ENCODE results near the gene HOXA4. TPM values are rescaled to one million over a fixed set of nuclear protein-coding genes. Genes with fewer than 3 reads are reported as not detected.
A peak's percentile ranks its signal among the peaks of the same experiment; 100 is the strongest.

HOXA4 gene
- polyA plus RNA-seq, 3 donors, result 0.48 TPM; not detected in 2

- Histone ChIP-seq H3K4me3 (replicated peaks in 1 of 3; ENCODE audit: low read depth in 2 of 3, low read length in 3 of 3) (peak overlapping the region in 1 of 3 experiments; percentile 38), H3K27ac (ENCODE audit: low read depth in 1 of 2, low read length in 2 of 2) (no peak overlapping the region), H3K79me2 (ENCODE audit: insufficient read depth, low read length) (no peaks in the 10 kb centered on the region), H3K4me2 (replicated peaks; ENCODE audit: extremely low read depth, low read length, poor library complexity, severe bottlenecking) (peak overlapping the region; percentile 53), H3K9ac (ENCODE audit: insufficient read depth, low read length, poor library complexity, severe bottlenecking) (no peak overlapping the region), H3K27me3 (ENCODE audit: control insufficient read depth in 2 of 2, insufficient read depth in 2 of 2, low read length in 2 of 2) (peaks cover 50 to 99% of the 10 kb centered on the region in 2 donors), H4K20me1 (ENCODE audit: insufficient read depth, low read length) (no peaks in the 10 kb centered on the region), H3K36me3 (replicated peaks in 1 of 2; ENCODE audit: control insufficient read depth in 1 of 2, insufficient read depth in 2 of 2, low read length in 2 of 2) (no peaks in the 10 kb centered on the region), H3K9me3 (replicated peaks in 1 of 2; ENCODE audit: control insufficient read depth in 1 of 2, insufficient read depth in 1 of 2, low read length in 2 of 2) (peaks cover 5 to 34% of the 10 kb centered on the region in 2 donors), H3K4me1 (ENCODE audit: control insufficient read depth in 1 of 2, insufficient read depth in 2 of 2, low read length in 2 of 2) (peaks cover 20 to 25% of the 10 kb centered on the region in 2 donors), H2AFZ (ENCODE audit: insufficient read depth, low read depth, low read length, poor library complexity, severe bottlenecking) (no peak overlapping the region)
- Mint-ChIP-seq H3K4me3 (peak overlapping the region; percentile 59 to 89), H3K27me3 (ENCODE audit: low read depth in 3 of 3) (peaks cover 88 to 96% (median 96%) of the 10 kb centered on the region in 3 donors), H3K36me3 (peaks cover 2 to 14% of the 10 kb centered on the region in 2 donors), H3K27ac (peak overlapping the region in 1 of 7 donors; percentile 7), H3K4me1 (peaks cover 27% of the 10 kb centered on the region), H3K9me3 (peaks cover 2 to 30% (median 12%) of the 10 kb centered on the region in 7 donors)
- TF ChIP-seq CTCF (IDR thresholded peaks at IDR 0.05), result peak; percentile 94
- intact Hi-C loops (cut with micrococcal nuclease), result no loop called here
- 14% methylated on average over 28 of the region's 56 CpGs for WGBS (ENCODE audit: insufficient coverage)
- peak; percentile 65 to 70 (median 67) for DNase-seq
Measured at GRCh38 chr7:27179503-27180430, 49.2 kb upstream of the HOXA4 start.

- 91% methylated on average over 7 of the region's 14 CpGs for WGBS (ENCODE audit: insufficient coverage)
- H3K9me3 ChIP-seq (replicated peaks in 1 of 2; ENCODE audit: control insufficient read depth in 1 of 2, insufficient read depth in 1 of 2, low read length in 2 of 2), result peaks cover 8 to 34% of the 10 kb centered on the region in 2 donors
Measured at GRCh38 chr7:27179030-27179429, 48.5 kb upstream of the HOXA4 start.

More at GRCh38 chr7:27179030-27179429, 48.5 kb upstream of the HOXA4 start:
- H3K4me3 Mint-ChIP-seq, result peak overlapping the region; percentile 59 to 89
- no peak overlapping the region for H3K27ac ChIP-seq (ENCODE audit: low read depth in 1 of 2, low read length in 2 of 2)
- H4K20me1 ChIP-seq (ENCODE audit: insufficient read depth, low read length), result no peaks in the 10 kb centered on the region
- peaks cover 20 to 25% of the 10 kb centered on the region in 2 donors for H3K4me1 ChIP-seq (ENCODE audit: control insufficient read depth in 1 of 2, insufficient read depth in 2 of 2, low read length in 2 of 2)
- no peak overlapping the region for H3K27ac Mint-ChIP-seq
- no peaks in the 10 kb centered on the region for H3K79me2 ChIP-seq (ENCODE audit: insufficient read depth, low read length)
- peaks cover 52 to 100% of the 10 kb centered on the region in 2 donors for H3K27me3 ChIP-seq (ENCODE audit: control insufficient read depth in 2 of 2, insufficient read depth in 2 of 2, low read length in 2 of 2)
- no peak overlapping the region for H3K9ac ChIP-seq (ENCODE audit: insufficient read depth, low read length, poor library complexity, severe bottlenecking)
- peaks cover 0 to 14% of the 10 kb centered on the region in 2 donors for H3K36me3 Mint-ChIP-seq
- no peak for TF ChIP-seq CTCF (IDR thresholded peaks at IDR 0.05)
- H3K27me3 Mint-ChIP-seq (ENCODE audit: low read depth in 3 of 3), result peaks cover 90 to 96% (median 96%) of the 10 kb centered on the region in 3 donors
- no peak overlapping the region for H2AFZ ChIP-seq (ENCODE audit: insufficient read depth, low read depth, low read length, poor library complexity, severe bottlenecking)
- DNase-seq, result no peak
- H3K4me3 ChIP-seq (replicated peaks in 1 of 3; ENCODE audit: low read depth in 2 of 3, low read length in 3 of 3), result no peak overlapping the region
- intact Hi-C loops (cut with micrococcal nuclease), result no loop called here
- H3K36me3 ChIP-seq (replicated peaks in 1 of 2; ENCODE audit: control insufficient read depth in 1 of 2, insufficient read depth in 2 of 2, low read length in 2 of 2), result no peaks in the 10 kb centered on the region
- no peak overlapping the region for H3K4me2 ChIP-seq (replicated peaks; ENCODE audit: extremely low read depth, low read length, poor library complexity, severe bottlenecking)
- peaks cover 0 to 28% (median 12%) of the 10 kb centered on the region in 7 donors for H3K9me3 Mint-ChIP-seq
- peaks cover 27% of the 10 kb centered on the region for H3K4me1 Mint-ChIP-seq
